ENCODE measurements around the gene PLA2G4A. TPM values are rescaled to one million over a fixed set of nuclear protein-coding genes. Genes with fewer than 3 reads are reported as not detected.

PLA2G4A gene
- total RNA-seq, 1 experiment from 2014 or later, result 8.6 TPM

DNA sequence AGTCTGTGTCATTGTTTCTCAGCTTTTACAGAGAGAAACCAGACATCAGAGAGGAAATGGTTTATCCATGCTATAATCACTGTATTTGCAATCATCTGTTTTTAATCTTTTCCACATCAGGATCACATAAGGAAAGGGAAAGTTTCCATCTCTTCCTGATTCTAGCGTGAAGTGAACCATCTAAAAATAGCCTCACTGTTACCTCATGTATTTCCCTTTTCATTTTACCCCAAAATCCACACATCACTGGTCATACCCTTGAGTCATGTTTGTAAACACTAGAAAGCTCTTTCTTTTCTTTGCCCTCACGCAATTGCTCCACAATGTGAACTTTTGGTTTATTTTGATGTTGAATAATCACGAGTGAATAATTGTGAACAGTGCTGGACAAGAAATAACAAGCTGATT lies 146.0 kb downstream of the PLA2G4A start:
- H4K20me1 ChIP-seq (ENCODE audit: insufficient read depth), result no peaks in the 10 kb centered on the region
- no peak overlapping the region for H3K27ac ChIP-seq (ENCODE audit: low read depth, low read length)
- H3K27me3 ChIP-seq (ENCODE audit: insufficient read depth, low read length), result no peaks in the 10 kb centered on the region
- H3K9ac ChIP-seq (ENCODE audit: low read length), result no peak overlapping the region
- no peaks in the 10 kb centered on the region for H3K4me1 ChIP-seq (ENCODE audit: control insufficient read depth in 1 of 2, insufficient read depth in 2 of 2, low read length in 2 of 2)
- BruUV-seq (replicated peaks), result no TSS peak
- H3K9me2 ChIP-seq (ENCODE audit: insufficient read depth), result no peaks in the 10 kb centered on the region
- no peak overlapping the region for H3K4me3 ChIP-seq (replicated peaks in 1 of 2; ENCODE audit: low read depth in 1 of 2, low read length in 2 of 2)
- intact Hi-C loops (cut with micrococcal nuclease), result no loop called here
- DNase-seq (ENCODE audit: low read depth, low spot score) (no peak), ATAC-seq (no peak)
- ChIA-PET CTCF (interaction anchor here (1.2 kb wide), 1 partner anchor 10 kb away, joined by 3 read pairs; no protein-coding TSS in a partner anchor), RAD21 (ENCODE audit: low non-redundant PET in 1 of 2, low total read pairs in 2 of 2, uncharacterized antibody in 2 of 2, unreplicated experiment in 2 of 2) (no interaction called here), POLR2A (no interaction called here)
- no peaks in the 10 kb centered on the region for H3K9me3 ChIP-seq (ENCODE audit: control insufficient read depth in 1 of 2, insufficient read depth in 1 of 2, low read depth in 1 of 2, low read length in 2 of 2)
- H3K4me2 ChIP-seq (ENCODE audit: low read length), result no peak overlapping the region
- TF ChIP-seq, protein P1, sequence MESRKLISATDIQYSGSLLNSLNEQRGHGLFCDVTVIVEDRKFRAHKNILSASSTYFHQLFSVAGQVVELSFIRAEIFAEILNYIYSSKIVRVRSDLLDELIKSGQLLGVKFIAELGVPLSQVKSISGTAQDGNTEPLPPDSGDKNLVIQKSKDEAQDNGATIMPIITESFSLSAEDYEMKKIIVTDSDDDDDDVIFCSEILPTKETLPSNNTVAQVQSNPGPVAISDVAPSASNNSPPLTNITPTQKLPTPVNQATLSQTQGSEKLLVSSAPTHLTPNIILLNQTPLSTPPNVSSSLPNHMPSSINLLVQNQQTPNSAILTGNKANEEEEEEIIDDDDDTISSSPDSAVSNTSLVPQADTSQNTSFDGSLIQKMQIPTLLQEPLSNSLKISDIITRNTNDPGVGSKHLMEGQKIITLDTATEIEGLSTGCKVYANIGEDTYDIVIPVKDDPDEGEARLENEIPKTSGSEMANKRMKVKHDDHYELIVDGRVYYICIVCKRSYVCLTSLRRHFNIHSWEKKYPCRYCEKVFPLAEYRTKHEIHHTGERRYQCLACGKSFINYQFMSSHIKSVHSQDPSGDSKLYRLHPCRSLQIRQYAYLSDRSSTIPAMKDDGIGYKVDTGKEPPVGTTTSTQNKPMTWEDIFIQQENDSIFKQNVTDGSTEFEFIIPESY (IDR thresholded peaks at IDR 0.05; ENCODE audit: extremely low read depth, insufficient replicate concordance, low read length), result no peak
- no peak for TF ChIP-seq YY1 (IDR thresholded peaks at IDR 0.05; ENCODE audit: extremely low read depth, insufficient replicate concordance, low read depth, low read length)
- H3K79me2 ChIP-seq (ENCODE audit: insufficient read depth, low read length), result no peaks in the 10 kb centered on the region
- H3K36me3 ChIP-seq (ENCODE audit: control insufficient read depth in 1 of 2, insufficient read depth in 2 of 2, low read length in 2 of 2), result no peaks in the 10 kb centered on the region
- no peak overlapping the region for H2AFZ ChIP-seq (ENCODE audit: low read depth, low read length, poor library complexity, severe bottlenecking)

DNA sequence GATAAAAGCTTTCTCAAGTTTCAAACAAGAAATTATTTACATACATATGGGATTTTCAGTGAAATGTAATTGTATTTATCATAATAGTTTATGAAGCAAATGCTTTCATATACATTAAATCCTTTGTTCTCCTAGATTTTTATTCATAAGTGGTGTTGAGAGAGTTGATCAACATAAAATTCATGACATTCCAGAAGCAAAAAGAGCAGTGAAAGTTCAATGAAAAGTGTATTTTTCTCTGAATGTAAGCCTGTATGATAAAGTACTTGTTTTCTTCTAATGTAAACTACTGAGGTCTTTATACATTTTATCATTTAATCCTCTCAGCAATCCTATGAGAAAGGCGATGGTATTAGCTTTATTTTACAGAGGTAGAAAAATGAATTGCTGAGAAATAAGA lies 146.5 kb downstream of the PLA2G4A start:
- no peak overlapping the region for H3K27ac ChIP-seq (ENCODE audit: low read depth, low read length)
- intact Hi-C loops (cut with micrococcal nuclease), result no loop called here
- no peak for ATAC-seq
- no peak overlapping the region for H3K4me2 ChIP-seq (ENCODE audit: low read length)
- no peaks in the 10 kb centered on the region for H3K9me3 ChIP-seq (ENCODE audit: control insufficient read depth in 1 of 2, insufficient read depth in 1 of 2, low read depth in 1 of 2, low read length in 2 of 2)
- ChIA-PET CTCF (interaction anchor here (1.2 kb wide), 1 partner anchor 11 kb away, joined by 3 read pairs; no protein-coding TSS in a partner anchor), RAD21 (ENCODE audit: low non-redundant PET in 1 of 2, low total read pairs in 2 of 2, uncharacterized antibody in 2 of 2, unreplicated experiment in 2 of 2) (no interaction called here), POLR2A (no interaction called here)
- H3K27me3 ChIP-seq (ENCODE audit: insufficient read depth, low read length), result no peaks in the 10 kb centered on the region
- no peaks in the 10 kb centered on the region for H4K20me1 ChIP-seq (ENCODE audit: insufficient read depth)
- no peaks in the 10 kb centered on the region for H3K36me3 ChIP-seq (ENCODE audit: control insufficient read depth in 1 of 2, insufficient read depth in 2 of 2, low read length in 2 of 2)
- H3K4me1 ChIP-seq (ENCODE audit: control insufficient read depth in 1 of 2, insufficient read depth in 2 of 2, low read length in 2 of 2), result no peaks in the 10 kb centered on the region
- no peak overlapping the region for H3K9ac ChIP-seq (ENCODE audit: low read length)
- no peak overlapping the region for H2AFZ ChIP-seq (ENCODE audit: low read depth, low read length, poor library complexity, severe bottlenecking)
- BruUV-seq (replicated peaks), result no TSS peak
- no peak for DNase-seq (ENCODE audit: low read depth, low spot score)
- TF ChIP-seq EZH2 (IDR thresholded peaks at IDR 0.05) (no peak), TCF7L2 (IDR thresholded peaks at IDR 0.05; ENCODE audit: borderline replicate concordance, extremely low read depth, insufficient read depth, insufficient read length) (no peak), SP1 (IDR thresholded peaks at IDR 0.05; ENCODE audit: low read depth) (no peak)
- H3K4me3 ChIP-seq (replicated peaks in 1 of 2; ENCODE audit: low read depth in 1 of 2, low read length in 2 of 2), result no peak overlapping the region
- H3K9me2 ChIP-seq (ENCODE audit: insufficient read depth), result no peaks in the 10 kb centered on the region
- no peaks in the 10 kb centered on the region for H3K79me2 ChIP-seq (ENCODE audit: insufficient read depth, low read length)
